Ramos (cell line): ENCODE data around the gene ZNF44.
"Not testable (repeated sequence)": the region's sequence is repeated elsewhere in the genome, so short reads cannot be mapped to it uniquely, and the experiment has no call there.

Source experiments
- in situ Hi-C: fragments of 300-500 bp; cut with MboI; formaldehyde crosslinking; loops from one replicate; pipeline ENCODE4 v1.14.3; 2022; ENCODE audit warnings: low sequenced_read_pairs; ENCODE audit not compliant: unreplicated experiment

ZNF44 gene

DNA sequence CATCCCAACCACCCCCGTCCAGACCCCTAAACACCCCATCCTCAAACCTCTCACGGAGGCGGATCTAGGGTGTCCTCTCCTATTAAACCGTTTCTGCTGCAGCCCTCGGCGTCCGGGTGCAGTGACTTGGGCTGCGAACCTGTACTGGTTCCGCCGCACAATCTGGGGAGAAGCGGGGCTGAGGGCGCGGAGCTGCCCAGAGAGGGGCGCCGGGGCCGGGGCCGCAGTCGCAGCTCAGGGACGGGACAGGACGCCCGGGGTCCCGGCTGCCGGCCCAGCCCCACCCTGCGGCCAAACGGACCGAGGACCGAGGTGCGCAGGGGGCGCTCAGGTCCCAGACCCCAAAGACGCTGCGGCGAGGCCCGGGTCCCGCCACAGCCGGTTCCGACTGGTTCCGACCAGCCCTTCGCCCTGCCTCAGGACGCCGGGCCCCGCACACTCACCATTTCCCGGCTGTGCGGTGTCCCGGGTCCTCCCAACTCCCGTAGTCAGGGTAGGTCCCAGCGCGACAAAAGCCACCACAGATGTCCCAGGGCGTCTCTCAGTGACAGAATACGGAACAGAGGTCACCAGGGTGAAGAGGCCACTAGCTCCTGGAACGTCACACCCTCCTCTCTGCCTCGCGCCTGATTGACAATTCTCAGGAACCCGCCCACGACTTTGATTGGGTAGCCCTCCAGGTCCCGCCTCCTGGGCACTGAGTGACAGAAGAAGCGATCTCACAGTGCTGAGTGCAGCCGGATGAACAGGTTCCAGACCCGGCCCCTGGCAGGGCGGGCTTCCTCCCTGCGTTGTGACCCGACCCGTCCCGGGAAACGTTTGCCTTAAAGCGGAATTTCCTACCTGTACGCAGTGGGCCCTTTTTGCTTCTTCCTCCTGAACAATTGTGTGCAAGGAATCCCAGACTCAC lies at the start of gene ZNF44:
ZNF44 (minus strand) TSS at position 635 of the 910 bp plus-strand sequence; CDS start at position 446, 189 bp downstream.
- in situ Hi-C loops = no loop called here

DNA sequence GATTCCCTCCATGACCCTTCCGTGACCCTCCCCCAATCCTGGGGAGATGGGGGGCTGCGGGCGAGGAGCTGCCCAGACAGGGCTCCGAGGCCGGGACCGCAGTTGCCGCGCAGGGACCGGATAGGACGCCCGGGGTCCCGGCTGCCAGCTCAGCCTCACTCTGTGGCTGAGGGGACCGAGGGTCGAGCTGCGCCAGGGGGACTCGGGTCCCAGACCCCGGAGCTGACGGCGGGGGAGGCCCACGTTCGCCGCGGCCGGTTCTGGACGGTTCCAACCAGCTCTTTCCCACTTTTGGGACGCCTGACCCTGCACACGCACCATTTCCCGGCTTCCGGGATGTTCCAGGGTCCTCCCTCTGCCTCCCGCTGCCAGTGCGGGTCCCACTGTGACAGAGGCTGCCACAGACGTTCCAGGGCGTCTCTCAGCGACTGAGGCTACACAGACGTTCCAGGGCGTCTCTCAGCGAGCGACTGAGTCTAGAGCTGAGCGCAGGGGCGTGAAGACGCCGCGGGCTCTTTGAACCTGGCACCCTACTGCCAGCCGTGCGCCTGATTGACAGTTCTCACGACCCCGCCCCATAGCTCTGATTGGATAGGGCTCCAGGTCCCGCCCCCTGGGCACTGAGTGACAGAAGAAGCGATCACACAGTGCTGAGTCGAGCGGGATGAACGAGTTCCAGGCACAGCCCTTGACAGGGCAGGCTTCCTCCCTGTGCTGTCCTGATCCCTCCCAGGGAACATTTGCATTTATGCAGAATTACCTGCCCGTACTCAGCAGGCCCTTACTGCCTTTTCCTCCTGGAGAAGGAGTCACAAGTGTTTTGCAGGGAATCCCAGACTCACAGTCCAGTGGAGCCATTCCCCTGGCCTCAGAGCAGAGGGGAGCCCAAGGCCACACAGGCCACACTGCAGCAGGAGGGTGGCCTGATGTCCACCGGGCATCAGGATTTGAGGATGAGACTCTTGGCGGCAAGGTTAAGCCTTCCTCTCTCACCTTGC lies 38.8 kb upstream of the ZNF44 start, which contains the start of gene ZNF563:
ZNF563 (minus strand) TSS at position 472 of the 998 bp plus-strand sequence; CDS start at position 321, 151 bp downstream.
- in situ Hi-C loops = no loop called here

DNA sequence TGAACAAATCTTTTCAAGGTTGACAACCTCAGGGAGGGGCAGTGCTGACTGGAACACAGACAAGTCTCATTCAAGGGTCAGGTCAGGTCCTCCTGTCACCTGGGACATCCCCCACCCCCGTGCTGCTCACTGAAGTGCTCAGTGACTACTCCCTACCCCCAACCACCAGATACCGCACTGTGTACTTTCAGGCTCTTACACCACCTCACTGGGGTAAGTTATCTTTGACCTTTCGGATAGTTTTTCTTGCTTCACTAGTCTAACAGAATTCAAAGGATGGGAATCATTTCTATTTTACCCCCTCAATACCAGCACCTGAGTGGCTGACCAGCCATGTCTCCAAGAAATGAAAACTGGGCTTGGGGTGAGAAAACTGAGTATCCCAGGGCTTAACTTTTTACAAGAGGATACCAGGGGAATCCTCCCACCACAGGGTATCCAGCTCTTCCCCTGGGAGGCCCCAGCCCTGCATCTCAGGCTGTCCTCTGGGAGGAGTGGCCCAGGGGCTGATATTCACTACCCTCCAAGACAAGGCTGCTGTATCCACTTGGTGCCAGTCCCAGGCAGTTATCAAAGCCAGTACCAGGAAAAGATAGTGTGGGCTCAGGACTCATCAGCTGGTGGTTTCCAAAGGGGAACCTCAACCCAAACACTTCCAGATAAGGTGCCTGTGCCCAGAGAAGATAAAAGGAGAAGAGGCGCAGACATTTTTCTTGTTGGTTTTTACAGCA lies 36.7 kb upstream of the ZNF44 start:
- in situ Hi-C loops = no loop called here

DNA sequence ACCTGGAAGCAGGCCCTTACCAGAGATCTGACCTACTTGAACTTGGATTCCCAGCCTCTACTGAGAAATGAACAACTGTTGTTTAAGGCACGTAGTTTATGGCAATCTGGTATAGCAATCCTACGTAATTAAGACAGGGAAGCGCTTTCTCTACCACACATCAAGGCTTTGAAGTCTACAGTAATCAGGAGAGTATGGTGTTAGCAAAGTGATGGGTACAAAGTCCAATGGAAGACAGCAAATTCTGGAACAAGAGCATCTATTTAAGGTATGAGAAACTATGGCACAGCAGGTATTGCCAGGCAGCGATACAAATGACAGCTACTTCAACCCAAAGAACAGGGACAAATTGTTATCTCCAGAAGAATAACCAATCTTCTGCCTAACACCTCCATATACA lies 35.7 kb upstream of the ZNF44 start:
- in situ Hi-C loops = no loop called here

DNA sequence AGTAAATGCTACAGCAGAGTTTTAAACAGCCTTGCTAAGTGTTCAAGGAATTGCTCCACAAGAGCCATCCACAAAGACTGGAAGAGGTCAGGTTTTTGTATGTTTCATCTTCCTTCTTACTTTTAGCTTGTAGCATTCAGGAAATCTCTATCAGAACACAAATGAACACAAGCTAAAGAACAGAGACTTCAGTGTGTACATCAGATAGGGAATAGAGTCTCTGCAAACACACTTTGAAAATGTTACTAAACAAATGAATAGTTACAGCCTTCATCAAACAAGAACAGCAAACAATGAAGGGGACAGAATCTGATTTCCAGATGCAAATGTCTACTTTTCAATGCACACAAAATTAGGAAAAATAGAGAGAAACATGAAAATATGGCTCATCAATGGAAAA lies 31.0 kb upstream of the ZNF44 start:
- in situ Hi-C loops = no loop called here

DNA sequence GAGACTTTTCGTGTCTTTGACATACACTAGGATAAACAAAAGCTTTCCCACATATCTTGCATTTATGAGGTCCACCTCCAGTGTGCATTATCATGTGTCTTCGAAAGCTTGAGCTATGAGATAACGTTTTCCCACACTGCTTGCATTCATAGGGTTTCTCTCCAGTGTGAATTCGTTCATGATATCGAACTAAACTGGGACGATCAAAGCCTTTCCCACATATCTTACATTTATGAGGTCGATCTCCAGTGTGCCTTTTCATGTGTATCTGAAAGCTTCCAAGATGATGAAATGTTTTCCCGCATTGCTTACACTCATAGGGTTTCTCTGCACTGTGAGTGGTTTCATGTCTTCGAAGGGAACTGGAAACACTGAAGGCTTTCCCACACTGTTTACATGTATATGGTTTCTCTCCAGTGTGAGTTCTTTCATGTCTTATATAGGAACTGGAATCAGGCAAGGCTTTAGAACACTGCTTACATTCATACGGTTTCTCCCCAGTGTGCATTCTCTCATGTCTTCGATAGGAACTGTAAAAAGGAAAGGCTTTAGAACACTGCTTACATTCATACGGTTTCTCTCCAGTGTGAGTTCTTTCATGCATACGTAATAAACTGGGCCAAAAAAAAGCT lies 24.2 kb upstream of the ZNF44 start:
- in situ Hi-C loops = no loop called here

DNA sequence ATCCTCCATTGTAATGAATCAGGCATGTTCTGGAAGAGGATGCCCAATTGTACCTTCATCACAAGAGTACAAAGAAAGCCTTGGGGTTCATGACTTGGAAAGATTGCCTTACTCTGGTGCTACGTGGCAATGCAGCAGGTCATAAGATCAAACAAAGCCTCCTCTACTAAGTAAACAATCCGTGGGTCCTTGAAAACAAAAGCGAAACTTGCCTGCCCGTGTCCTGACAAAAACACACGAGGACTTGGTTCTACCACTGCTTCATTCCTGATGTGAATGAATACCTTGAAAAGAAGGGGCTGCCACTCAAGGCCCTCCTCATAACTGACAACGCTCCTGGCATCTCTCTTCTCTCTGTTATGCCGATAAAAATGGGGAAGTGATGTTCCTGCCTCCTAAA lies 19.9 kb upstream of the ZNF44 start:
- in situ Hi-C loops = no loop called here

DNA sequence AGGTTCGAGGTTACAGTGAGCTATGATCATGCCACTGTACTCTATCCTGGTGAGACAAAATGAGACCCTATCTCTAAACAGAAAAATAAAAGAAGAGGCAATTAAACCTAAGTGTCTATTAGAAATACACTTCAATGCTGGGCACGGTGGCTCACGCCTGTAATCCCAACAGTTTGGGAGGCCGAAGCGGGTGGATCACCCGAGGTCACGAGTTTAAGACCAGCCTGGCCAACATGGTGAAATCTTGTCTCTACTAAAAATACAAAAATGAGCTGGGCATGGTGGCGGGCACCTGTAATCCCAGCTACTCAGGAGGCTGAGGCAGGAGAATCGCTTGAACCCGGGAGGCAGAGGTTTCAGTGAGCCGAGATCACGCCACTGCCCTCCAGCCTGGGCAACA lies 14.2 kb upstream of the ZNF44 start:
- in situ Hi-C loops = not testable (repeated sequence)

DNA sequence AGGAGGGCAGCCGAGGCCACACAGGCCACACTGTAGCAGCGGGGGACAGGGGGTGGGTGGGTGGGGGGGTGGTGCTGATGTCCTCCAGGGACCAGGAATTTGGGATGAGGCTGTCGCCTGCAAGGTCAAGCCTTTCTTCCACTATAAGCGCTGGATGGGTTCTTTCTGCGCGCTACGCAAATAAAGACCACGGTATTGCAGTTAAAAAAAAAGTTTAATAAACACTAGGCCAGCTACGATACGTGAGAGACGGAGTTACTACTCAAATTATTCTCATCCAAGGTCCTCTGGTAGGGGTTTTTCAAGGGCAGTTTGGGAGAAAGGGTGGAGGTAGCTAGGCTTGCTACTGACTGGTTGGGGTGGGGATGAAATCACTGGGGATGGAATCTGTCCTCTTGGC lies 508 bp upstream of the ZNF44 start:
- in situ Hi-C loops = no loop called here

DNA sequence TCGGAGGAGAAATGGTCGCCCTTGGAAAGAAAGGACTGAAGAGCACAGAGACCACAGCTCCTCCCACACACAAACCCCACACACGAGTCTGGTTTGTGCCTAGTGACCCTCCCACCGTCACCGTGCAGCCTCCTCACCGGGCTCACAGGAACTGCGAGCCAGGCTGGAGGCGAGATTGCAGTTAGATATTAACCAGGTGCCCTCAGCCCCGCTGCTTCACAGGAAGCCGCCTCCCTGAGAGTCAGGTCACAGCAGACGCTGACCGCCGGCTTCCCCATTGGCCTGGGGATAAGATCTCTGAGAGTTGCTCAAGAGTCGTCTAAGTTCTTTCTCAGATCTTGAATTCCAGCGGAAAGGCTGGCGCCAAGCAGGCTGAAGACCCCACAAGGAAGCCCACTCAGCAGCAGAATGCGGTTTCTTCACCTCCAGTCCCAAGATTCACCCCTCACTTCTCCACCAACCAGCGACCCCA lies 870 bp downstream of the ZNF44 start:
- in situ Hi-C loops = no loop called here

DNA sequence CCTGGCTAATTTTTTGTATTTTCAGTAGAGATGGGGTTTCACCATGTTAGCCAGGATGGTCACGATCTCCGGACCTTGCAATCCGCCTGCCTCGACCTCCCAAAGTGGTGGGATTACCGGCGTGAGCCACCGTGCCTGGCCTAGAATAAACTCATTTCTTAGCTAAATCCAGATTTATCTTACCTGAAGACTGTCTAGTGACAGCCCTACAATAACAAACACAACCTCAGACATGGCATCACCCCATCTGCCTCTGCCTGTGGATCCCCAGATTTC lies 5.0 kb downstream of the ZNF44 start:
- in situ Hi-C loops = no loop called here

DNA sequence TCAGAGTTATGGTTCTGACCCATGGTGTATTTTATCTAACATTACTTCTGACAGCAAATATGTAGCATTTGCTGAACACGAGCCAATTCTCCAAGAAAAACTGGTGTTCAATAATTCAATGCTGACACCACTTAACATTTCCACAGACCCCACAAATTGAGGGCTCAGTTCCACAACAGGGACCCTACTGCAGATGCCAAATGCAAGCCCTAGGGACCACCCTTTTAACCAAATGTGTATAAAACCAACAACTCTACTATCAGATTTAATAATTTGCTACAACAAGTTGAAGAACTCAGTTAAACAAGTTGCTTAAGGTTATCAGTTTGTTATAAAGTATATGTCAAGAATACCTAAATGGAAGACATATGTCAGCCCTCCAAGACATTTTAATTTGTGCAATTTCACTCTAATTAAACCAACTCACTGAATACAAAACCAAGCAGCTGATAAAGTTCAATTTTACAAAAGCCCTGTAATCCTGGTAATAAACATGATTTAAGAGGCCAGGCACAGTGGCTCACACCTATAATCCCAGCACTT lies 6.7 kb downstream of the ZNF44 start:
- in situ Hi-C loops = no loop called here

DNA sequence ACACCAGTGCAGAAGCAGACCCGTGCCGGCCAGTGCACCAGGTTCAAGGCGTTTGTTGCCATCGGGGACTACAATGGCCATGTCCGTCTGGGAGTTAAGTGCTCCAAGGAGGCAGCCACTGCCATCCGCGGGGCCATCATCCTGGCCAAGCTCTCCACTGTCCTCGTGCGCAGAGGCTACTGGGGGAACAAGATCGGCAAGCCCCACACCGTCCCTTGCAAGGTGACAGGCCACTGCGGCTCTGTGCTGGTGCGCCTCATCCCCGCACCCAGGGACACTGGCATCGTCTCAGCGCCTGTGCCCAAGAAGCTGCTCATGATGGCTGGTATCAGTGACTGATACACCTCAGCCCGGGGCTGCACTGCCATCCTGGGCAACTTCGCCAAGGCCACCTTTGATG lies 10.1 kb downstream of the ZNF44 start:
- in situ Hi-C loops = no loop called here

DNA sequence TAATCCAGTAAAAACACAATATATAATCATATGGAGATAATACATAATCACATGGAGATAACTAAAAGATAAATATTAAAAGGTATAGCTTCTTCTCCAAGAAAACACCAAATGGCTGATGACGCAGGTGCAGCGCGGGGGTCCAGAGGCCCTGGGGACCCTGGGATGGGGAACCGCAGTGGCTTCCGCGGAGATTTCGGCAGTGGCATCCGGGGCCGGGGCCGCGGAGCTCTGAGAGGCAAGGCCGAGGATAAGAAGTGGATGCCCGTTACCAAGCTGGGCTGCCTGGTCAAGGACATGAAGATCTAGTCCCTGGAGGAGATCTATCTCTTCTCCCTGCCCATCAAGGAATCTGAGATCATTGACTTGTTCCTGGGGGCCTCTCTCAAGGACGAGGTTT lies 10.5 kb downstream of the ZNF44 start:
- in situ Hi-C loops = no loop called here

DNA sequence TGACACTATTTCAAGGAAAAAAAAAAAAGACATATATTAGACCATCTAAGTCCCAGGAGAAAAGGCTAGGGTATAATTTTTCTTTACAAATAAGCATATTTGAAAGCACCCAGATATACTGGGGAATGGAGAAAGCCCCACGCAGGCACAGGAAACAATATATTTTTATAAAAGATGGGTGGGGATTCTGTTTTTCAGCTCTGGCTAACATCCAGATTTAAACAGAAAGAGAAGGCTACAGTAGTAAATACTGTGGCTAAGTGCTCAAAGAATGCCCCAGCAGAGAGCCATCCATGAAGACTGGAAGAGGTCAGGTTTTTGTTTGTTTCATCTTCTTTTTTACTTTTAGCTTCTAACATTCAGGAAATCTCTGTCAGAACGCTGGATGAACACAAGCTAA lies 16.0 kb downstream of the ZNF44 start:
- in situ Hi-C loops = no loop called here

DNA sequence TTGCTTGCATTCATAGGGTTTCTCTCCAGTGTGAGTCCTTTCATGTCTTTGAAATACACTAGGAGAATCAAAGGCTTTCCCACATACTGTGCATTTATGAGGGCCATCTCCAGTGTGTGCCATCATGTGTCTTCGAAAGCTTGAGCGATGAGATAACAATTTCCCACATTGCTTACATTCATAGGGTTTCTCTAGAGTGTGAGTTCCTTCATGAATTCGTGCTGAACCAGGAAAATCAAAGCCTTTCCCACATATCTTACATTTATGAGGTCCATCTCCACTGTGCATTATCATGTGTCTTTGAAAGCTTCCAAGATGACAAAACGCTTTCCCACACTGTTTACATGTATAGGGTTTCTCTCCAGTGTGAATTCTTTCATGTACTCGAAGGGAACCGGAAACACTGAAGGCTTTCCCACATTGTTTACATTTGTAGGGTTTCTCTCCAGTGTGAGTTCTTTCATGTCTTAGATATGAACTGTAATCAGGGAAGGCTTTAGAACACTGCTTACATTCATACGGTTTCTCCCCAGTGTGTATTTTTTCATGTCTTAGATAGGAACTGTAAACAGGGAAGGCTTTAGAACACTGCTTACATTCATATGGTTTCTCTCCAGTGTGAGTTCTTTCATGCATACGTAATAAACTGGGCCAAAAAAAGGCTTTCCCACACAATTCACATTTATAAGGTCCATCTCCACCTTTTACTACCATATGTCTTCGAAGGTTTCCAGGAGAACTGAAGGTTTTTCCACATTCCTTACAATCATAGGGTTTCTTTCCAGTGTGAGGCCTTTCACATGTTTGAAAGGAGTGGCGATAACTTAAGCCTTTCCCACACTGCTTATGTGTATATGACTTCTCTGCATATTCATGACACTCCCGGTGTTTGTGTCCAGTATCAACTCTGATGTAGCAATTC lies 21.4 kb downstream of the ZNF44 start:
- in situ Hi-C loops = no loop called here

DNA sequence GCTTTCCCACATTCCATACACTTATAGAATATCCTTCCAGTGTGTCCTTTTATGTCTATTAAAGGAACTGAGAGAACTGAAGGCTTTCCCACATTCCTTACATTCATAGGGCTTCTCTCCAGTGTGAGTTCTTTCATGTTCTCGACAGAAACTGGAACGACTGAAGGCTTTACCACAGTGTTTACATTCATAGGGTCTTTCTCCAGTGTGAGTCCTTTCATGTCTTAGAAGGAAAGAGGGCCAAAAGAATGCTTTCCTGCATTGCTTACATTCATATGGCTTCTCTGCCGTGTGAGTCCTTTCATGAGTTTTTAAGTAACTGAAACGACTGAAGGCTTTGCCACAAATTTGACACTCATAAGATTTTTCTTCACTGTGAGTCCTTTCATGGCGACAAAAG lies 22.3 kb downstream of the ZNF44 start:
- in situ Hi-C loops = no loop called here

DNA sequence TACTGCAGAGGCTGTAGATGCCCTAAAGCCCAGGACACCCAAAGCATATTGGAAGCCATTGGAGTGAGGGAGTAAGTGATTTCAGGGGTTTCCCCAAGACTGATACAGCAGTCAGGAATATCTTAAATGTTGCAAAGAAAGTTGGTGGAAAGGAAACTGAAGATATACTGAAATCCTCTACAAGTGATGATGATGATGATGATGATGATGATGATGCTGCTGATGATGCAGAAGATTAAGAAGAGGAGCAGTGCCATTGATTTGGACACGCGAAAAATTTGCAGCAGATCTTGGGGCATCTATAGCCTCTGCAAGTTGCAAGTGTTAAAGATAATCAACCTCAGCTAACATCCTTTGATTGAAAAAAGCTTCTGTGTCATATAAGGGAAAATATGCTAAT lies 23.8 kb downstream of the ZNF44 start:
- in situ Hi-C loops = no loop called here
